HepG2 (cell line): ENCODE results near the gene IQCE. TPM values are rescaled to one million over a fixed set of nuclear protein-coding genes. Genes with fewer than 3 reads are reported as not detected.

Source experiments
- ADNP ChIP-seq: sonication (generic); formaldehyde crosslinking; IDR thresholded peaks from 2 replicates; pipeline ENCODE4 v1.4.0; 2020; ENCODE audit warnings: missing genetic modification reagents
- CENPT ChIP-seq: sonication (generic); formaldehyde crosslinking; IDR thresholded peaks from 2 replicates; pipeline ENCODE4 v1.8.0; 2022; ENCODE audit warnings: low read depth, mild to moderate bottlenecking, moderate library complexity, missing genetic modification reagents
- IKZF5 ChIP-seq: IDR thresholded peaks from 2 replicates; pipeline ENCODE4 v1.6.1; 2018; ENCODE audit warnings: missing genetic modification reagents, mild to moderate bottlenecking, missing compliant biosample characterization
- KMT2A ChIP-seq: sonication (generic); formaldehyde crosslinking; IDR thresholded peaks from 2 replicates; pipeline ENCODE4 v1.4.0; 2020; ENCODE audit warnings: missing genetic modification reagents
- MAX ChIP-seq: IDR thresholded peaks from 2 replicates; pipeline ENCODE4 v1.6.1; 2012; ENCODE audit warnings: inconsistent platforms
- NBN ChIP-seq: fragments of 450-650 bp; conservative IDR thresholded peaks from 2 replicates; pipeline ENCODE4 v1.6.1; 2017
- POGZ ChIP-seq: sonication (generic); formaldehyde crosslinking; IDR thresholded peaks from 2 replicates; pipeline ENCODE4 v1.4.0; 2020; ENCODE audit warnings: mild to moderate bottlenecking, missing genetic modification reagents
- RBM22 ChIP-seq: fragments of 200-400 bp; formaldehyde crosslinking; optimal IDR thresholded peaks from 2 replicates; pipeline ENCODE3; 2017; ENCODE audit warnings: mild to moderate bottlenecking, low read length, moderate library complexity
- REXO4 ChIP-seq: sonication (generic); formaldehyde crosslinking; IDR thresholded peaks from 2 replicates; pipeline ENCODE4 v1.8.0; 2022; ENCODE audit warnings: missing genetic modification reagents, mild to moderate bottlenecking, borderline replicate concordance
- RFX3 ChIP-seq: IDR thresholded peaks from 2 replicates; pipeline ENCODE4 v1.6.1; 2016; ENCODE audit warnings: missing biosample characterization, missing genetic modification reagents
- RORA ChIP-seq: sonication (generic); formaldehyde crosslinking; IDR thresholded peaks from 2 replicates; pipeline ENCODE4 v1.5.0; 2020; ENCODE audit warnings: mild to moderate bottlenecking, missing genetic modification reagents, moderate library complexity
- SMARCC2 ChIP-seq: fragments of 450-650 bp; IDR thresholded peaks from 2 replicates; pipeline ENCODE4 v1.6.1; 2017; ENCODE audit warnings: antibody characterized with exemption, mild to moderate bottlenecking
- TFE3 ChIP-seq: IDR thresholded peaks from 2 replicates; pipeline ENCODE4 v1.6.1; 2016
- YEATS2 ChIP-seq: sonication (generic); formaldehyde crosslinking; IDR thresholded peaks from 2 replicates; pipeline ENCODE4 v1.4.0; 2020; ENCODE audit warnings: missing genetic modification reagents, borderline replicate concordance
- ZBTB34 ChIP-seq: sonication (generic); formaldehyde crosslinking; IDR thresholded peaks from 2 replicates; pipeline ENCODE4 v1.8.0; 2022; ENCODE audit warnings: mild to moderate bottlenecking, missing genetic modification reagents
- ZBTB46 ChIP-seq: sonication (generic); formaldehyde crosslinking; IDR thresholded peaks from 2 replicates; pipeline ENCODE4 v1.4.0; 2020; ENCODE audit warnings: mild to moderate bottlenecking, missing genetic modification reagents, borderline replicate concordance
- ZNF30 ChIP-seq: sonication (generic); formaldehyde crosslinking; IDR thresholded peaks from 2 replicates; pipeline ENCODE4 v1.5.0; 2020; ENCODE audit warnings: mild to moderate bottlenecking, missing genetic modification reagents
- ZNF564 ChIP-seq: sonication (generic); formaldehyde crosslinking; IDR thresholded peaks from 2 replicates; pipeline ENCODE4 v1.8.1; 2023; ENCODE audit warnings: mild to moderate bottlenecking, missing genetic modification reagents
- ZNF574 ChIP-seq: sonication (generic); formaldehyde crosslinking; IDR thresholded peaks from 2 replicates; pipeline ENCODE4 v1.4.0; 2020; ENCODE audit warnings: missing genetic modification reagents
- polyA plus RNA-seq, 8 experiments: library from polyadenylated mRNA; depleted of rRNA in 3 of 8; stranded (reverse) in 7 of 8; unstranded in 1 of 8; fragments of >200 nt; fragmentation: Illumina TruSeq in 4 of 8; extraction: Trizol in 4 of 8; gene quantifications; 2 replicates each; pipeline versions ENCODE4 v1.2.1 to v1.2.3, GENCODE V29; 2011 to 2016; ENCODE audit warnings: low read depth in 4 of 8, missing spikeins in 1 of 8, mixed read lengths in 1 of 8; ENCODE audit not compliant: insufficient read depth in 1 of 8
- total RNA-seq, 5 experiments: library from RNA; depleted of rRNA; stranded (reverse); fragments of >200 nt; fragmentation: Illumina TruSeq; extraction: Trizol; gene quantifications; 2 replicates each; pipeline ENCODE4 v1.2.3, GENCODE V29; 2016; ENCODE audit warnings: low read depth in 1 of 5

Gene IQCE
- total and polyA plus RNA-seq, 2 of the 13 experiments (the other 11 are each of a cell fraction or from before 2014, with no cell fraction given), result 1.5 to 2.5 TPM

GRCh38 chr7:2641406-2642393 lies 82.9 kb downstream of the IQCE start (continued):
- peak; percentile 29; the same call in 1 of the 2 replicates for TF ChIP-seq ZNF574
- TF ChIP-seq REXO4, result no peak
- no peak for TF ChIP-seq ZBTB46
- TF ChIP-seq POGZ, result no peak
- TF ChIP-seq TFE3, result no peak
- TF ChIP-seq SMARCC2, result no peak
- no peak for TF ChIP-seq CENPT (CRISPR knock-in tag)
- no peak for TF ChIP-seq ZNF564
- TF ChIP-seq ZBTB34 (CRISPR knock-in tag), result peak; percentile 77; the same call in 1 of the 2 replicates
- TF ChIP-seq MAX, result peak; percentile 70
- TF ChIP-seq RFX3, result no peak
- no peak for TF ChIP-seq RBM22
- TF ChIP-seq RORA, result no peak
- no peak for TF ChIP-seq ZNF30 (CRISPR knock-in tag)
- peak; percentile 77; the same call in 1 of the 2 replicates for TF ChIP-seq IKZF5 (CRISPR knock-in tag)
- no peak for TF ChIP-seq ADNP
- TF ChIP-seq YEATS2 (CRISPR knock-in tag), result 0 out of 2 replicates have a peak, but pooled peaks have one; percentile 45
- no peak for TF ChIP-seq KMT2A
- no peak for TF ChIP-seq NBN
